HCT116 (cell line): ENCODE data around the gene ANKLE1. TPM values are rescaled to one million over a fixed set of nuclear protein-coding genes. Genes with fewer than 3 reads are reported as not detected.

Experiments used
- ATAC-seq: fragments of 200-7000 bp; cut with Tn5 transposase; 2 replicates; pipeline ENCODE4 v1.9.1; 2020; ENCODE audit warnings: mild to moderate bottlenecking, moderate library complexity
- BruUV-seq: library from RNA; stranded (reverse); fragments of 400-500 nt; replicated peaks from 2 replicates; lab custom pipeline; 2021; lab: Mats Ljungman, UMichigan
- CTCF ChIA-PET: fragments of 300-600 bp; sonication (Branson Sonifier 250); formaldehyde crosslinking; loops from one replicate; lab custom pipeline; 2021; ENCODE audit warnings: antibody characterized with exemption; lab: Charles Lee
- POLR2A ChIA-PET: fragments of 300-600, 350-600 bp; sonication (Branson Sonifier 250); formaldehyde crosslinking; loops from one replicate; lab custom pipeline; 2021; ENCODE audit warnings: antibody characterized with exemption; lab: Charles Lee
- RAD21 ChIA-PET, 2 experiments: fragments of 300-600 bp; sonication (Branson Sonifier 250); formaldehyde crosslinking; loops; one replicate each; lab custom pipeline; 2023; ENCODE audit warnings: low total read pairs in 2 of 2; ENCODE audit not compliant: uncharacterized antibody in 2 of 2, unreplicated experiment in 2 of 2, low non-redundant PET in 1 of 2; lab: Charles Lee
- DNase-seq: peaks from one replicate; pipeline ENCODE4 v3.0.0-alpha.2; 2010; ENCODE audit warnings: low read depth, low spot score
- H2AFZ ChIP-seq: fragments of 200-600 bp; shearing (Covaris generic), sonication (generic); 2 replicates; pipeline ENCODE4 v1.6.1; 2017; ENCODE audit warnings: low read depth, mixed run types, mixed read lengths, antibody characterized with exemption, low read length; ENCODE audit not compliant: poor library complexity, severe bottlenecking
- H3K27ac ChIP-seq: 2 replicates; pipeline ENCODE4 v1.5.1; 2012; ENCODE audit warnings: low read depth, low read length
- H3K27me3 ChIP-seq: fragments of 200-600 bp; sonication (generic); 2 replicates; pipeline ENCODE4 v1.6.1; 2016; ENCODE audit warnings: mixed run types, low read length, mixed read lengths; ENCODE audit not compliant: insufficient read depth
- H3K36me3 ChIP-seq, 2 experiments: fragments of 200-500 bp in 1 of 2; fragments of 200-600 bp in 1 of 2; sonication (Bioruptor generic) in 1 of 2; sonication (generic) in 1 of 2; 2 replicates each; pipeline versions ENCODE4 v1.5.1 to v1.6.1; 2014 to 2016; ENCODE audit warnings: low read length in 2 of 2, inconsistent platforms in 1 of 2, mixed read lengths in 1 of 2, mixed run types in 1 of 2; ENCODE audit not compliant: insufficient read depth in 2 of 2, control insufficient read depth in 1 of 2
- H3K4me1 ChIP-seq, 2 experiments: fragments of 200-600 bp in 1 of 2; sonication (generic) in 1 of 2; 2 replicates each; pipeline versions ENCODE4 v1.5.1 to v1.6.1; 2012 to 2017; ENCODE audit warnings: low read length in 2 of 2, inconsistent platforms in 1 of 2, mild to moderate bottlenecking in 1 of 2, mixed read lengths in 1 of 2, mixed run types in 1 of 2, moderate library complexity in 1 of 2; ENCODE audit not compliant: insufficient read depth in 2 of 2, control insufficient read depth in 1 of 2
- H3K4me2 ChIP-seq: fragments of 200-600 bp; sonication (generic); 2 replicates; pipeline ENCODE4 v1.6.1; 2017; ENCODE audit warnings: mixed run types, low read length, mixed read lengths
- H3K4me3 ChIP-seq, 2 experiments: fragments of 200-600 bp in 1 of 2; sonication (generic) in 1 of 2; replicated peaks in 1 of 2; 2 replicates each; pipeline ENCODE4 v1.5.1; 2011 to 2016; ENCODE audit warnings: low read length in 2 of 2, control low read depth in 1 of 2, low read depth in 1 of 2, mild to moderate bottlenecking in 1 of 2, mixed read lengths in 1 of 2, mixed run types in 1 of 2
- H3K79me2 ChIP-seq: fragments of 200-600 bp; sonication (generic); 2 replicates; pipeline ENCODE4 v1.6.1; 2017; ENCODE audit warnings: mild to moderate bottlenecking, mixed run types, low read length, moderate library complexity, mixed read lengths; ENCODE audit not compliant: insufficient read depth
- H3K9ac ChIP-seq: fragments of 200-600 bp; sonication (generic); 2 replicates; pipeline ENCODE4 v1.6.1; 2016; ENCODE audit warnings: low read length, mixed read lengths
- H3K9me2 ChIP-seq: fragments of 200-600 bp; sonication (generic), shearing (Covaris generic); 2 replicates; pipeline ENCODE4 v1.6.1; 2017; ENCODE audit warnings: mixed run types, mild to moderate bottlenecking, moderate library complexity; ENCODE audit not compliant: insufficient read depth
- H3K9me3 ChIP-seq, 2 experiments: fragments of 200-500 bp in 1 of 2; fragments of 200-600 bp in 1 of 2; sonication (Bioruptor generic) in 1 of 2; sonication (generic) in 1 of 2; 2 replicates each; pipeline ENCODE4 v1.6.1; 2014 to 2017; ENCODE audit warnings: low read length in 2 of 2, mixed read lengths in 2 of 2, inconsistent platforms in 1 of 2, low read depth in 1 of 2, mild to moderate bottlenecking in 1 of 2, mixed run types in 1 of 2, moderate library complexity in 1 of 2; ENCODE audit not compliant: control insufficient read depth in 1 of 2, insufficient read depth in 1 of 2
- H4K20me1 ChIP-seq: fragments of 200-600 bp; sonication (generic), shearing (Covaris generic); 2 replicates; pipeline ENCODE4 v1.6.1; 2017; ENCODE audit warnings: mixed run types, mild to moderate bottlenecking, moderate library complexity; ENCODE audit not compliant: insufficient read depth
- CBX3 ChIP-seq: IDR thresholded peaks from 2 replicates; pipeline ENCODE4 v1.6.1; 2012; ENCODE audit warnings: low read depth
- CEBPB ChIP-seq: IDR thresholded peaks from 2 replicates; pipeline ENCODE4 v1.6.1; 2012; ENCODE audit warnings: low read depth
- EGR1 ChIP-seq: IDR thresholded peaks from 2 replicates; pipeline ENCODE4 v1.6.1; 2012; ENCODE audit warnings: low read depth
- ELF1 ChIP-seq: IDR thresholded peaks from 2 replicates; pipeline ENCODE4 v1.6.1; 2012; ENCODE audit warnings: low read depth, borderline replicate concordance
- EZH2 ChIP-seq: fragments of 200-600 bp; sonication (generic); IDR thresholded peaks from 2 replicates; pipeline ENCODE4 v1.6.1; 2017; ENCODE audit warnings: antibody characterized with exemption, mixed run types
- EZH2phosphoT487 ChIP-seq: fragments of 200-600 bp; IDR thresholded peaks from 2 replicates; pipeline ENCODE4 v1.6.1; 2018; ENCODE audit warnings: antibody characterized with exemption, borderline replicate concordance
- FOSL1 ChIP-seq: IDR thresholded peaks from 2 replicates; pipeline ENCODE4 v1.6.1; 2012; ENCODE audit warnings: low read depth
- POLR2A ChIP-seq: IDR thresholded peaks from 2 replicates; pipeline ENCODE4 v1.7.0; 2011; ENCODE audit warnings: borderline replicate concordance; ENCODE audit not compliant: insufficient read depth, insufficient read length; ENCODE audit errors: extremely low read depth
- POLR2AphosphoS5 ChIP-seq: IDR thresholded peaks from 2 replicates; pipeline ENCODE4 v1.6.1; 2011; ENCODE audit warnings: mild to moderate bottlenecking, low read depth, low read length, moderate library complexity
- SIN3A ChIP-seq: IDR thresholded peaks from 2 replicates; pipeline ENCODE4 v1.6.1; 2012; ENCODE audit warnings: low read depth
- SP1 ChIP-seq: IDR thresholded peaks from 2 replicates; pipeline ENCODE4 v1.6.1; 2012; ENCODE audit warnings: low read depth
- SRF ChIP-seq: IDR thresholded peaks from 2 replicates; pipeline ENCODE4 v1.6.1; 2012; ENCODE audit warnings: low read depth
- YY1 ChIP-seq: IDR thresholded peaks from 2 replicates; pipeline ENCODE4 v1.6.1; 2011; ENCODE audit warnings: low read length, low read depth, moderate library complexity, mild to moderate bottlenecking; ENCODE audit not compliant: insufficient replicate concordance; ENCODE audit errors: extremely low read depth
- ZFX ChIP-seq: fragments of 450-650 bp; IDR thresholded peaks from 2 replicates; pipeline ENCODE4 v1.6.1; 2017
- intact Hi-C: fragments of 100-400 bp; cut with micrococcal nuclease; formaldehyde crosslinking; loops from 2 replicates; pipeline ENCODE4 v1.10.0; 2022
- total RNA-seq: library from RNA; stranded (reverse); gene quantifications from one replicate; pipeline ENCODE4 v1.2.1, GENCODE V29; 2021; ENCODE audit not compliant: unreplicated experiment
- TF ChIP-seq, protein P1 (sequence below): IDR thresholded peaks from 2 replicates; pipeline ENCODE4 v1.6.1; 2012
- TF ChIP-seq, protein P2 (sequence below): IDR thresholded peaks from 2 replicates; pipeline ENCODE4 v1.6.1; 2011; ENCODE audit warnings: mild to moderate bottlenecking, low read length, moderate library complexity; ENCODE audit not compliant: insufficient replicate concordance; ENCODE audit errors: extremely low read depth
- TF ChIP-seq, protein P3 (sequence below), 3 experiments: fragments of 200-600 bp in 1 of 3; sonication (generic) in 1 of 3; IDR thresholded peaks in 2 of 3; conservative IDR thresholded peaks in 1 of 3; 2 replicates each; pipeline ENCODE4 v1.5.1; 2012 to 2017; ENCODE audit warnings: low read depth in 2 of 3, low read length in 2 of 3, antibody characterized with exemption in 1 of 3, borderline replicate concordance in 1 of 3, control low read depth in 1 of 3, mild to moderate bottlenecking in 1 of 3, mixed read lengths in 1 of 3, mixed run types in 1 of 3, moderate library complexity in 1 of 3; ENCODE audit not compliant: insufficient read depth in 1 of 3
- TF ChIP-seq, protein P4 (sequence below): IDR thresholded peaks from 2 replicates; pipeline ENCODE4 v1.6.1; 2012

Gene ANKLE1
- total RNA-seq, 1 experiment from 2014 or later = 14.8 TPM

DNA sequence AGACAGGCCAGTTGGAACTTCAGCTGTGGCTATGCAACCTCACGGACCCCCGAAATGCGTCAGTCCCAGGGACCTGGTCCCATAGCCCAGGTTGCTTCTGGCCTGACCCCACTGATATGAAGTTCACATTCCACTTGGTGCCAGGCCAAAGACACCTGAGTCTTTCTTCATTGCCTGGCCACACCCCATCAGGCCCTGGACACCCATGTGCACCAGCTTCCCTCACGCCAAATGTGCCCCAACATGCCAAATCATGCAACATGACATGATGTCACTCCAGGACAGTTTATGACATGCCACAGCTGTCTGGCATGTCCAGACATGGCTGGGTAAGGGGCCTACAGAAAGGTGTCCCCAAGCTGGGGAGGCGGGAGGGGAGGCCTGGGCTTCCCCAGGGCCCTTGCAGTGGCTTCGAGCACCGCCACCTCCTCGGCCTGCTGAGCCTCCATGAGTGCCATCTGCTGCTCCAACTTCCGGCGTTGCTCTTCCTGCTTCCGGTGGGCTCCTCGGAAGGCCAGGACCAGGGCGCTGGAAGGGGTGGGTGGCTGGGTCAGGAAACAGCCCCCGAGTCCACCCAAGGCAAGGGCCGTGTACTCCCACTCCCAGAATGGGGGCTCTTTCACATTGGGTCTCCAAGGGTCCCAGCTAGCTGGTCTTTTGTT, 31.7 kb upstream of the ANKLE1 start:
- Histone ChIP-seq H3K4me3 (no peak overlapping the region), H3K36me3 (no peaks in the 10 kb centered on the region), H3K4me2 (peak overlapping the region; percentile 94), H4K20me1 (no peaks in the 10 kb centered on the region), H3K27ac (peak overlapping the region; percentile 43; the same call in 1 of the 2 replicates), H3K27me3 (no peaks in the 10 kb centered on the region), H3K79me2 (peaks cover 2% of the 10 kb centered on the region; the same call in 1 of the 2 replicates), H3K9me3 (no peaks in the 10 kb centered on the region), H3K9ac (no peak overlapping the region), H3K9me2 (no peaks in the 10 kb centered on the region), H3K4me1 (peaks cover 36 to 47% of the 10 kb centered on the region in 2 experiments), H2AFZ (no peak overlapping the region)
- CTCF ChIA-PET = interaction anchor here (1.8 kb wide), 1 partner anchor 10 kb away, joined by 8 read pairs; no protein-coding TSS in a partner anchor
- intact Hi-C loops = no loop called here
- ATAC-seq = no peak
- no TSS peak for BruUV-seq
- DNase-seq = no peak
- RAD21 ChIA-PET = no interaction called here
- POLR2A ChIA-PET = interaction anchor here (1.3 to 1.9 kb wide), 3 partner anchors 9 to 17 kb away, joined by 3 to 7 read pairs (median 7); partner anchors contain the start of gene BABAM1
- TF ChIP-seq, protein P1, sequence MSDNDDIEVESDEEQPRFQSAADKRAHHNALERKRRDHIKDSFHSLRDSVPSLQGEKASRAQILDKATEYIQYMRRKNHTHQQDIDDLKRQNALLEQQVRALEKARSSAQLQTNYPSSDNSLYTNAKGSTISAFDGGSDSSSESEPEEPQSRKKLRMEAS = no peak
- TF ChIP-seq SP1 = no peak
- TF ChIP-seq EZH2 = no peak
- no peak for TF ChIP-seq EZH2phosphoT487
- TF ChIP-seq, protein P2, sequence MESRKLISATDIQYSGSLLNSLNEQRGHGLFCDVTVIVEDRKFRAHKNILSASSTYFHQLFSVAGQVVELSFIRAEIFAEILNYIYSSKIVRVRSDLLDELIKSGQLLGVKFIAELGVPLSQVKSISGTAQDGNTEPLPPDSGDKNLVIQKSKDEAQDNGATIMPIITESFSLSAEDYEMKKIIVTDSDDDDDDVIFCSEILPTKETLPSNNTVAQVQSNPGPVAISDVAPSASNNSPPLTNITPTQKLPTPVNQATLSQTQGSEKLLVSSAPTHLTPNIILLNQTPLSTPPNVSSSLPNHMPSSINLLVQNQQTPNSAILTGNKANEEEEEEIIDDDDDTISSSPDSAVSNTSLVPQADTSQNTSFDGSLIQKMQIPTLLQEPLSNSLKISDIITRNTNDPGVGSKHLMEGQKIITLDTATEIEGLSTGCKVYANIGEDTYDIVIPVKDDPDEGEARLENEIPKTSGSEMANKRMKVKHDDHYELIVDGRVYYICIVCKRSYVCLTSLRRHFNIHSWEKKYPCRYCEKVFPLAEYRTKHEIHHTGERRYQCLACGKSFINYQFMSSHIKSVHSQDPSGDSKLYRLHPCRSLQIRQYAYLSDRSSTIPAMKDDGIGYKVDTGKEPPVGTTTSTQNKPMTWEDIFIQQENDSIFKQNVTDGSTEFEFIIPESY = no peak
- TF ChIP-seq SRF = no peak
- no peak for TF ChIP-seq ELF1
- no peak for TF ChIP-seq ZFX
- TF ChIP-seq YY1 = no peak
- TF ChIP-seq, protein P3, sequence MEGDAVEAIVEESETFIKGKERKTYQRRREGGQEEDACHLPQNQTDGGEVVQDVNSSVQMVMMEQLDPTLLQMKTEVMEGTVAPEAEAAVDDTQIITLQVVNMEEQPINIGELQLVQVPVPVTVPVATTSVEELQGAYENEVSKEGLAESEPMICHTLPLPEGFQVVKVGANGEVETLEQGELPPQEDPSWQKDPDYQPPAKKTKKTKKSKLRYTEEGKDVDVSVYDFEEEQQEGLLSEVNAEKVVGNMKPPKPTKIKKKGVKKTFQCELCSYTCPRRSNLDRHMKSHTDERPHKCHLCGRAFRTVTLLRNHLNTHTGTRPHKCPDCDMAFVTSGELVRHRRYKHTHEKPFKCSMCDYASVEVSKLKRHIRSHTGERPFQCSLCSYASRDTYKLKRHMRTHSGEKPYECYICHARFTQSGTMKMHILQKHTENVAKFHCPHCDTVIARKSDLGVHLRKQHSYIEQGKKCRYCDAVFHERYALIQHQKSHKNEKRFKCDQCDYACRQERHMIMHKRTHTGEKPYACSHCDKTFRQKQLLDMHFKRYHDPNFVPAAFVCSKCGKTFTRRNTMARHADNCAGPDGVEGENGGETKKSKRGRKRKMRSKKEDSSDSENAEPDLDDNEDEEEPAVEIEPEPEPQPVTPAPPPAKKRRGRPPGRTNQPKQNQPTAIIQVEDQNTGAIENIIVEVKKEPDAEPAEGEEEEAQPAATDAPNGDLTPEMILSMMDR (IDR thresholded peaks at IDR 0.05 in 2 of 3, conservative IDR thresholded peaks at IDR 0.05 in 1 of 3; ENCODE audit: borderline replicate concordance in 1 of 3, insufficient read depth in 1 of 3, low read depth in 2 of 3, low read length in 2 of 3) = no peak
- no peak for TF ChIP-seq EGR1
- TF ChIP-seq, protein P4, sequence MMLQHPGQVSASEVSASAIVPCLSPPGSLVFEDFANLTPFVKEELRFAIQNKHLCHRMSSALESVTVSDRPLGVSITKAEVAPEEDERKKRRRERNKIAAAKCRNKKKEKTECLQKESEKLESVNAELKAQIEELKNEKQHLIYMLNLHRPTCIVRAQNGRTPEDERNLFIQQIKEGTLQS = no peak
- no peak for TF ChIP-seq SIN3A
- TF ChIP-seq CEBPB = no peak
- TF ChIP-seq POLR2AphosphoS5 = no peak
- TF ChIP-seq CBX3 = no peak
- TF ChIP-seq FOSL1 = no peak
- no peak for TF ChIP-seq POLR2A
- TF ChIP-seq, all 23 proteins: peak for 0
